Testis (tissue), 2 donors: ENCODE measurements around the gene LYPD6B.

ENCODE experiments used
- POLR2A ChIP-seq: fragments of 450-650 bp; IDR thresholded peaks from one replicate; pipeline ENCODE4 v1.6.1; 2017; ENCODE audit warnings: antibody characterized with exemption, mild to moderate bottlenecking, moderate library complexity
- TF ChIP-seq, protein P1 (sequence below), 3 experiments: fragments of 450-650 bp in 2 of 3; fragments of 200-600 bp in 1 of 3; sonication (generic) in 1 of 3; IDR thresholded peaks; one replicate each; pipeline ENCODE4 v1.5.1; 2016 to 2019; ENCODE audit warnings: antibody characterized with exemption in 3 of 3, mild to moderate bottlenecking in 2 of 3, moderate library complexity in 1 of 3

DNA sequence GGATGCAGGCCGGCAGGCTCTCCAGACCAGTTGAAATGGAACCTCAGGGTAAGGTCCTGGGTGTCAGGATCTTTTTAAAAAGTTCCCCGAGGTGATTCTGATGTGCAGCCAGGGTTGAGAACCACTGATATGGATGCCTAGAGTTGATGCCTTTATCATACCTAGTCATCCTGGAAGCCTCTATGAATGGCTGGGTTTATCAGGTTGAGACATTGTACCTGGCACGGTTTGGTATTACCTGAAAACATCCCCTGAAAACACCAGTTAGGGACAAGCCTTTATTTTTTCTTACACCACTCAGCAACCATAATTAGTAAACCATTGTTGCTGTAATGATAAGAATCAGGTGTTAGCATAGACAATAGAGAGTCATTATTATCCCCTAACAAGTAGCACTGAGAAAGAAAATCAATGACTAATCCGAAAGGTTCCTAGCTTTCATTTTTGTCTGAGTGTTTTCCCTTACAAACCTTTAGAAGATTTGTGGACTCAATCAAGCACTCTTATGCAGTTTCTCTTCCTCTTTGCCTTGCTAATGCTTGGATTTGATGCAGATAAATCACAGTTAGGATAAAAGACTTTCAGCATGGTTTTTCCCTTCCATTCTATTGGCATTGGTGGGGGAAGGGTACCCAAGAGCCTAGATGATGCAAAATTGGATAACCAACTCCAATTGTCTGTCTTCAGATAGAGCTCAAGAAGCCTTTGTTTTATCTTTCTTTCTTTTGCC is 175.4 kb downstream of the LYPD6B start:
- TF ChIP-seq, protein P1, sequence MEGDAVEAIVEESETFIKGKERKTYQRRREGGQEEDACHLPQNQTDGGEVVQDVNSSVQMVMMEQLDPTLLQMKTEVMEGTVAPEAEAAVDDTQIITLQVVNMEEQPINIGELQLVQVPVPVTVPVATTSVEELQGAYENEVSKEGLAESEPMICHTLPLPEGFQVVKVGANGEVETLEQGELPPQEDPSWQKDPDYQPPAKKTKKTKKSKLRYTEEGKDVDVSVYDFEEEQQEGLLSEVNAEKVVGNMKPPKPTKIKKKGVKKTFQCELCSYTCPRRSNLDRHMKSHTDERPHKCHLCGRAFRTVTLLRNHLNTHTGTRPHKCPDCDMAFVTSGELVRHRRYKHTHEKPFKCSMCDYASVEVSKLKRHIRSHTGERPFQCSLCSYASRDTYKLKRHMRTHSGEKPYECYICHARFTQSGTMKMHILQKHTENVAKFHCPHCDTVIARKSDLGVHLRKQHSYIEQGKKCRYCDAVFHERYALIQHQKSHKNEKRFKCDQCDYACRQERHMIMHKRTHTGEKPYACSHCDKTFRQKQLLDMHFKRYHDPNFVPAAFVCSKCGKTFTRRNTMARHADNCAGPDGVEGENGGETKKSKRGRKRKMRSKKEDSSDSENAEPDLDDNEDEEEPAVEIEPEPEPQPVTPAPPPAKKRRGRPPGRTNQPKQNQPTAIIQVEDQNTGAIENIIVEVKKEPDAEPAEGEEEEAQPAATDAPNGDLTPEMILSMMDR (IDR thresholded peaks at IDR 0.05), result no peak
- no peak for TF ChIP-seq POLR2A
